GM10248 (cell line): ENCODE measurements around the gene ERAP2.

Experiments
- CTCF ChIA-PET: fragments of 300-600 bp; sonication (Branson Sonifier 250); formaldehyde crosslinking; extraction: SDS; loops from one replicate; lab custom pipeline; 2021; ENCODE audit warnings: antibody characterized with exemption; lab: Yijun Ruan, JAX
- POLR2A ChIA-PET: fragments of 350-650 bp; sonication (Branson Sonifier 250); formaldehyde crosslinking; extraction: SDS; loops from one replicate; lab custom pipeline; 2020; ENCODE audit warnings: antibody characterized with exemption; lab: Yijun Ruan, JAX
- DNase-seq: peaks from one replicate; pipeline ENCODE4 v3.0.0; 2012; ENCODE audit errors: extremely low spot score
- CTCF ChIP-seq: IDR thresholded peaks from 2 replicates; pipeline ENCODE4 v1.5.1; 2012; ENCODE audit warnings: mild to moderate bottlenecking, low read depth; ENCODE audit errors: extremely low read depth, missing control alignments, control extremely low read depth

Gene ERAP2

DNA sequence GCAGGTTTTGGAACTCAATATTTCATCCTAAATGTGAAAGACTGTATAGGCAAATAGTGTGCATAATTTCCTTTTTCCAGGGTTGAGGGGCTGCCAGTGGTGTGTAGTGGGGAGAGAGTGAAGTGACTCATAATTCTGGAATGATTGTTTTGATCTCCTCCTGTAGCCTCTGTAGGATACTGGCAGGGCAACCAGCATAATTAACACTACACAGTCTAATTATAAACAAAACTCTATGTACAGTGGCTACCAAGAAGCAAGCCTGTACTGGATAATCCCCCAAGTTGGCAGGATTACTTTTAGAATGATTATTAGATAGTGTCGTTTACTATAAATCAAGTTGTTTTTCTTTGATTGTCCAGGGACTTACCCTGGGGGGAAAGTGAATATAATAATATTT, 91.8 kb downstream of the ERAP2 start:
- POLR2A ChIA-PET, result no interaction called here
- no peak for DNase-seq
- no peak for TF ChIP-seq CTCF
- CTCF ChIA-PET, result no interaction called here

DNA sequence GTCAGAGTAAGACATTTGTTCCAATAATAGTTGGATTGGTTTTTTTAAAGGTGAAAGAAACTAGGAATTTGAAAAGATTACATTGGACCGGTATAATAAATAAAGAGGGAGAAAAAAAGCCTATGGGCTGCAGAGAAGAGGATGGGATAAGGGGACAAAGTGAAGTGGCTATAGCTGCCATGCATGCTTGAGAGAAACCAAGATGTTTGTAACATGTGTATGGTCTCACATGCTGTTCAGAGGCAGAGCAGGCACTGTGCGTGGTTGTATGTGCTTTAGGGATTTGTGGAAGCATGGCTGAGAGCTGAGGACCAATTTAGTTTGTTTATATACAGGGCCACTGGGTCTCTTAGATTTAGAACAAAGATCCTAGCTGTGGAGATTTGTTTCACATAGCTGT, 92.3 kb downstream of the ERAP2 start:
- POLR2A ChIA-PET, result no interaction called here
- no peak for DNase-seq
- CTCF ChIA-PET, result interaction anchor here (0.6 to 1.0 kb wide), 2 partner anchors 11 to 37 kb away, joined by 3 read pairs; no protein-coding TSS in a partner anchor
- no peak for TF ChIP-seq CTCF
